HepG2 (cell line): Measurements from ENCODE around the gene ELOVL2. TPM values are rescaled to one million over a fixed set of nuclear protein-coding genes. Genes with fewer than 3 reads are reported as not detected.

ENCODE experiments used
- CBX2 ChIP-seq, 2 experiments: fragments of 200-600 bp in 1 of 2; sonication (generic); formaldehyde crosslinking in 1 of 2; IDR thresholded peaks; 2 replicates each; pipeline versions ENCODE4 v1.7.0 to v1.8.1; 2018 to 2022; ENCODE audit warnings: low read depth in 2 of 2, low read length in 1 of 2, mild to moderate bottlenecking in 1 of 2, missing genetic modification reagents in 1 of 2
- CC2D1A ChIP-seq: sonication (generic); formaldehyde crosslinking; IDR thresholded peaks from 2 replicates; pipeline ENCODE4 v1.8.1; 2023; ENCODE audit warnings: mild to moderate bottlenecking, missing genetic modification reagents
- CEBPG ChIP-seq: IDR thresholded peaks from 2 replicates; pipeline ENCODE4 v1.6.1; 2016
- CENPT ChIP-seq: sonication (generic); formaldehyde crosslinking; IDR thresholded peaks from 2 replicates; pipeline ENCODE4 v1.8.0; 2022; ENCODE audit warnings: low read depth, mild to moderate bottlenecking, moderate library complexity, missing genetic modification reagents
- DNMT3B ChIP-seq: conservative IDR thresholded peaks from 2 replicates; pipeline ENCODE4 v1.6.1; 2016; ENCODE audit warnings: missing biosample characterization, control low read depth
- EHMT2 ChIP-seq: fragments of 200-600 bp; sonication (generic); IDR thresholded peaks from 2 replicates; pipeline ENCODE4 v1.7.0; 2017; ENCODE audit warnings: antibody characterized with exemption, low read depth, low read length, borderline replicate concordance
- GLMP ChIP-seq: sonication (generic); formaldehyde crosslinking; IDR thresholded peaks from 2 replicates; pipeline ENCODE4 v1.9.0; 2021; ENCODE audit warnings: missing genetic modification reagents, mild to moderate bottlenecking, borderline replicate concordance
- GMEB1 ChIP-seq: sonication (generic); formaldehyde crosslinking; IDR thresholded peaks from 2 replicates; pipeline ENCODE4 v1.5.1; 2020; ENCODE audit warnings: missing genetic modification reagents, mild to moderate bottlenecking, borderline replicate concordance
- HIC2 ChIP-seq: sonication (generic); formaldehyde crosslinking; IDR thresholded peaks from 2 replicates; pipeline ENCODE4 v1.9.0; 2022; ENCODE audit warnings: low read depth, missing genetic modification reagents
- JUND ChIP-seq: sonication (generic); formaldehyde crosslinking; IDR thresholded peaks from 2 replicates; pipeline ENCODE4 v1.8.0; 2022; ENCODE audit warnings: mild to moderate bottlenecking, missing genetic modification reagents
- PHF20 ChIP-seq: sonication (generic); formaldehyde crosslinking; IDR thresholded peaks from 2 replicates; pipeline ENCODE4 v1.5.0; 2020; ENCODE audit warnings: mild to moderate bottlenecking, missing genetic modification reagents
- RBM22 ChIP-seq: fragments of 200-400 bp; formaldehyde crosslinking; optimal IDR thresholded peaks from 2 replicates; pipeline ENCODE3; 2017; ENCODE audit warnings: mild to moderate bottlenecking, low read length, moderate library complexity
- RNF2 ChIP-seq: fragments of 450-650 bp; conservative IDR thresholded peaks from 2 replicates; pipeline ENCODE4 v1.6.1; 2016; ENCODE audit warnings: low read depth
- SALL2 ChIP-seq: sonication (generic); formaldehyde crosslinking; IDR thresholded peaks from 2 replicates; pipeline ENCODE4 v1.8.1; 2023; ENCODE audit warnings: mild to moderate bottlenecking, missing genetic modification reagents, inconsistent platforms
- SP4 ChIP-seq: sonication (generic); formaldehyde crosslinking; IDR thresholded peaks from 2 replicates; pipeline ENCODE4 v1.8.1; 2023; ENCODE audit warnings: mild to moderate bottlenecking, missing genetic modification reagents
- ZFP62 ChIP-seq: sonication (generic); formaldehyde crosslinking; IDR thresholded peaks from 2 replicates; pipeline ENCODE4 v1.4.0; 2020; ENCODE audit warnings: missing genetic modification reagents
- ZMAT3 ChIP-seq: sonication (generic); formaldehyde crosslinking; conservative IDR thresholded peaks from 2 replicates; pipeline ENCODE4 v1.7.0; 2021; ENCODE audit warnings: missing genetic modification reagents
- ZNF337 ChIP-seq: sonication (generic); formaldehyde crosslinking; IDR thresholded peaks from 2 replicates; pipeline ENCODE4 v1.5.1; 2020; ENCODE audit warnings: missing genetic modification reagents, low read depth, mild to moderate bottlenecking, borderline replicate concordance
- ZNF431 ChIP-seq: sonication (generic); formaldehyde crosslinking; IDR thresholded peaks from 2 replicates; pipeline ENCODE4 v1.9.0; 2022; ENCODE audit warnings: missing genetic modification reagents, low read depth, mild to moderate bottlenecking, borderline replicate concordance
- ZNF619 ChIP-seq: sonication (generic); formaldehyde crosslinking; IDR thresholded peaks from 2 replicates; pipeline ENCODE4 v1.4.0; 2020; ENCODE audit warnings: mild to moderate bottlenecking, missing genetic modification reagents
- ZNF781 ChIP-seq: sonication (generic); formaldehyde crosslinking; IDR thresholded peaks from 2 replicates; pipeline ENCODE4 v1.5.1; 2020; ENCODE audit warnings: borderline replicate concordance, mild to moderate bottlenecking, missing genetic modification reagents; ENCODE audit errors: not compliant biosample characterization
- ZNF839 ChIP-seq: sonication (generic); formaldehyde crosslinking; IDR thresholded peaks from 2 replicates; pipeline ENCODE4 v1.4.0; 2020; ENCODE audit warnings: missing genetic modification reagents, mild to moderate bottlenecking, borderline replicate concordance
- polyA plus RNA-seq, 8 experiments: library from polyadenylated mRNA; depleted of rRNA in 3 of 8; stranded (reverse) in 7 of 8; unstranded in 1 of 8; fragments of >200 nt; fragmentation: Illumina TruSeq in 4 of 8; extraction: Trizol in 4 of 8; gene quantifications; 2 replicates each; pipeline versions ENCODE4 v1.2.1 to v1.2.3, GENCODE V29; 2011 to 2016; ENCODE audit warnings: low read depth in 4 of 8, missing spikeins in 1 of 8, mixed read lengths in 1 of 8; ENCODE audit not compliant: insufficient read depth in 1 of 8
- total RNA-seq, 5 experiments: library from RNA; depleted of rRNA; stranded (reverse); fragments of >200 nt; fragmentation: Illumina TruSeq; extraction: Trizol; gene quantifications; 2 replicates each; pipeline ENCODE4 v1.2.3, GENCODE V29; 2016; ENCODE audit warnings: low read depth in 1 of 5
- TF ChIP-seq, protein P1 (sequence below): sonication (generic); formaldehyde crosslinking; IDR thresholded peaks from 2 replicates; pipeline ENCODE4 v1.5.1; 2020; ENCODE audit warnings: mild to moderate bottlenecking, missing genetic modification reagents, moderate library complexity

ELOVL2 gene
- total and polyA plus RNA-seq, 2 of the 13 experiments (the other 11 are each of a cell fraction or from before 2014, with no cell fraction given): 43.6 to 65.4 TPM

DNA sequence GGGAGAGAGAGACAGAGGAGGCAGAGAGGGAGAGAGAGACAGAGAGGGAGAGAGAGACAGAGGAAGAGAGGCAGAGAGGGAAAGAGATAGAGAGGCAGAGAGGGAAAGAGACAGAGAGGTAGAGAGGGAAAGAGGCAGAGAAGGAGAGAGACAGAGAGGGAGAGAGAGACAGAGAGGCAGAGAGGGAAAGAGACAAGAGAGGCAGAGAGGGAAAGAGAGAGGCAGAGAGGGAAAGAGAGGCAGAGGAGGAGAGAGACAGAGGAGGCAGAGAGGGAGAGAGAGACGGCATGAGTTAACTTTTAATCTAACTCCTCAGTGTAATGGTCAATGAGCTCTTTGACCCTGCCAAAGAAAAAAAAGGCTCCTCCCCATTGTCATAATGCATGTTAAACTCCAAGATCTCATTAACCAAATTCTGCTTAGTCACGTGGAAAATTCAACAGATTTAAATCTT is 7.1 kb downstream of the ELOVL2 start (continued):
- TF ChIP-seq ZNF839: no peak
- no peak for TF ChIP-seq CENPT (CRISPR knock-in tag)
- no peak for TF ChIP-seq DNMT3B (CRISPR knock-in tag)
- TF ChIP-seq, protein P1, sequence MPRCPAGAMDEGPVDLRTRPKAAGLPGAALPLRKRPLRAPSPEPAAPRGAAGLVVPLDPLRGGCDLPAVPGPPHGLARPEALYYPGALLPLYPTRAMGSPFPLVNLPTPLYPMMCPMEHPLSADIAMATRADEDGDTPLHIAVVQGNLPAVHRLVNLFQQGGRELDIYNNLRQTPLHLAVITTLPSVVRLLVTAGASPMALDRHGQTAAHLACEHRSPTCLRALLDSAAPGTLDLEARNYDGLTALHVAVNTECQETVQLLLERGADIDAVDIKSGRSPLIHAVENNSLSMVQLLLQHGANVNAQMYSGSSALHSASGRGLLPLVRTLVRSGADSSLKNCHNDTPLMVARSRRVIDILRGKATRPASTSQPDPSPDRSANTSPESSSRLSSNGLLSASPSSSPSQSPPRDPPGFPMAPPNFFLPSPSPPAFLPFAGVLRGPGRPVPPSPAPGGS (CRISPR knock-in tag): no peak
- no peak for TF ChIP-seq ZNF431 (CRISPR knock-in tag)
- no peak for TF ChIP-seq GLMP (CRISPR knock-in tag)
- TF ChIP-seq RBM22: no peak
- TF ChIP-seq ZNF337 (CRISPR knock-in tag): no peak
- TF ChIP-seq EHMT2: no peak; the same call in 1 of the 2 replicates
- TF ChIP-seq JUND (CRISPR knock-in tag): no peak
- no peak for TF ChIP-seq ZNF619 (CRISPR knock-in tag)
- TF ChIP-seq ZFP62 (CRISPR knock-in tag): no peak
- TF ChIP-seq ZNF781 (CRISPR knock-in tag): no peak
- no peak for TF ChIP-seq SP4 (CRISPR knock-in tag)
- no peak for TF ChIP-seq CBX2 (IDR thresholded peaks at IDR 0.05; ENCODE audit: low read depth, low read length)
- TF ChIP-seq CBX2 (CRISPR knock-in tag; IDR thresholded peaks at IDR 0.05; ENCODE audit: low read depth): no peak
- TF ChIP-seq GMEB1 (CRISPR knock-in tag): no peak
- no peak for TF ChIP-seq CEBPG (CRISPR knock-in tag)
- peak; percentile 61; the same call in 1 of the 2 replicates for TF ChIP-seq SALL2 (CRISPR knock-in tag)
- no peak for TF ChIP-seq HIC2 (CRISPR knock-in tag)
- no peak for TF ChIP-seq PHF20
- TF ChIP-seq CC2D1A: no peak
- no peak for TF ChIP-seq RNF2
- TF ChIP-seq ZMAT3 (CRISPR knock-in tag): no peak
